ENCODE data around the gene UHRF1. TPM values are rescaled to one million over a fixed set of nuclear protein-coding genes. Genes with fewer than 3 reads are reported as not detected.

The UHRF1 gene
- total and polyA plus RNA-seq, 2 of the 13 experiments (the other 11 are each of a cell fraction or from before 2014, with no cell fraction given) = 6.8 to 78.4 TPM

DNA sequence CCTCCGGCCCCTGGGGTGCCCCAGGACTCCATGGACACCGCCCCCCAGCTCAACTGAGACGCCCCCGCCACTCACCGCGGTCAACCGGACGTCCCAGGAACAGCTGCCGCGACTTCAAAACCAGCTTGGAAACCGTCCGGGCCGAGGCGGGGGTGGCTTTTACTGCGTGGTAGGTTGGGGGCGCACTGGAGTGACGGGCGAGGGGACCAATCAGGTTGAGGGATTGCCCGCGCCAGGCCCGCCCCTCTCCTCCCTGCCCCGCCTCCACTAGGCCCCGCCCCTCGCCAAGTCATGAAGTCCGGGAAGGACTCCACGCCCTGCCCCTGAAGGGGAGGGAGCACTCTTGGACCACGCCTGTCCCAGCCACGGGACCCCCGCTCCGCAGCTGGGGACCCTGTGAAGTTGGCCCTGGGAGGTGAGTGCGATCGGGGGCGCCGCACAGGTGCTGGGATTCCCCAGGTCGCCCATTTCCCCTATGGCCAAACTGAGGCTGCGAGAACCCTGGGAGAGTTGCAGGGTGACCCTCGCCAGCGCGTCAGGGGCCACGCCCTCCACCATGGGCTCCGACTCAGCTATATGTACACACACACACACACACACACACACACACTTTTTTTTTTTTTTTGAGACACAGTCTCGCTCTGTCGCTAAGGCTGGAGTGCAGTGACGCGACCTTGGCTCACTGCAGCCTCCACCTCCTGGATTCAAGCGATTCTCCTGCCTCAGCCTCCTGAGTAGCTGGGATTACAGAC is 41.6 kb upstream of the UHRF1 start, which contains the start of gene PLIN3 (continued):
- no peak for TF ChIP-seq ZNF749 (CRISPR knock-in tag; IDR thresholded peaks at IDR 0.05; ENCODE audit: borderline replicate concordance)
- TF ChIP-seq, protein P1, sequence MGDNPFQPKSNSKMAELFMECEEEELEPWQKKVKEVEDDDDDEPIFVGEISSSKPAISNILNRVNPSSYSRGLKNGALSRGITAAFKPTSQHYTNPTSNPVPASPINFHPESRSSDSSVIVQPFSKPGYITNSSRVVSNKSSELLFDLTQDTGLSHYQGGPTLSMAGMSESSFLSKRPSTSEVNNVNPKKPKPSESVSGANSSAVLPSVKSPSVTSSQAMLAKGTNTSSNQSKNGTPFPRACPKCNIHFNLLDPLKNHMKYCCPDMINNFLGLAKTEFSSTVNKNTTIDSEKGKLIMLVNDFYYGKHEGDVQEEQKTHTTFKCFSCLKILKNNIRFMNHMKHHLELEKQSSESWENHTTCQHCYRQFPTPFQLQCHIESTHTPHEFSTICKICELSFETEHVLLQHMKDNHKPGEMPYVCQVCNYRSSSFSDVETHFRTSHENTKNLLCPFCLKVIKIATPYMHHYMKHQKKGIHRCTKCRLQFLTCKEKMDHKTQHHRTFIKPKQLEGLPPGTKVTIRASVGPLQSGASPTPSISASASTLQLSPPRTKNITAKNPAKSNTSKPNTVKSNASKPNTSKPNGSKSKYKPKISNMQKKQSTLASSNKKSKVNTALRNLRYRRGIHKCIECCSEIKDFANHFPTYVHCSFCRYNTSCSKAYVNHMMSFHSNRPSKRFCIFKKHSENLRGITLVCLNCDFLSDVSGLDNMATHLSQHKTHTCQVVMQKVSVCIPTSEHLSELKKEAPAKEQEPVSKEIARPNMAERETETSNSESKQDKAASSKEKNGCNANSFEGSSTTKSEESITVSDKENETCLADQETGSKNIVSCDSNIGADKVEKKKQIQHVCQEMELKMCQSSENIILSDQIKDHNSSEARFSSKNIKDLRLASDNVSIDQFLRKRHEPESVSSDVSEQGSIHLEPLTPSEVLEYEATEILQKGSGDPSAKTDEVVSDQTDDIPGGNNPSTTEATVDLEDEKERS (CRISPR knock-in tag; IDR thresholded peaks at IDR 0.05) = peak; percentile 61; the same call in 1 of the 2 replicates
- peak; percentile 58; the same call in 1 of the 2 replicates for TF ChIP-seq KDM5B (CRISPR knock-in tag; IDR thresholded peaks at IDR 0.05; ENCODE audit: borderline replicate concordance)
- no peak for TF ChIP-seq ZNF343 (CRISPR knock-in tag; IDR thresholded peaks at IDR 0.05)
- no peak for TF ChIP-seq SATB2 (CRISPR knock-in tag; IDR thresholded peaks at IDR 0.05)
- TF ChIP-seq SKI (IDR thresholded peaks at IDR 0.05; ENCODE audit: partially characterized antibody) = peak; percentile 57
- TF ChIP-seq NCOA2 (CRISPR knock-in tag; IDR thresholded peaks at IDR 0.05) = no peak
- peak; percentile 43; the same call in 1 of the 2 replicates for TF ChIP-seq NR2F6 (IDR thresholded peaks at IDR 0.05)
- peak; percentile 5; the same call in 1 of the 2 replicates for TF ChIP-seq NR2F6 (CRISPR knock-in tag; IDR thresholded peaks at IDR 0.05)
- TF ChIP-seq ZNF224 (CRISPR knock-in tag; IDR thresholded peaks at IDR 0.05) = no peak
- no peak; the same call in 1 of the 2 replicates for TF ChIP-seq KDM2A (CRISPR knock-in tag; IDR thresholded peaks at IDR 0.05; ENCODE audit: borderline replicate concordance, low read depth)
- TF ChIP-seq ZNF160 (CRISPR knock-in tag; IDR thresholded peaks at IDR 0.05) = no peak
- TF ChIP-seq TCF7L2 (IDR thresholded peaks at IDR 0.05; ENCODE audit: low read depth, low read length) = no peak
- TF ChIP-seq MTF1 (CRISPR knock-in tag; IDR thresholded peaks at IDR 0.05) = no peak
- TF ChIP-seq, protein P2, sequence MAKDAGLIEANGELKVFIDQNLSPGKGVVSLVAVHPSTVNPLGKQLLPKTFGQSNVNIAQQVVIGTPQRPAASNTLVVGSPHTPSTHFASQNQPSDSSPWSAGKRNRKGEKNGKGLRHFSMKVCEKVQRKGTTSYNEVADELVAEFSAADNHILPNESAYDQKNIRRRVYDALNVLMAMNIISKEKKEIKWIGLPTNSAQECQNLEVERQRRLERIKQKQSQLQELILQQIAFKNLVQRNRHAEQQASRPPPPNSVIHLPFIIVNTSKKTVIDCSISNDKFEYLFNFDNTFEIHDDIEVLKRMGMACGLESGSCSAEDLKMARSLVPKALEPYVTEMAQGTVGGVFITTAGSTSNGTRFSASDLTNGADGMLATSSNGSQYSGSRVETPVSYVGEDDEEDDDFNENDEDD (CRISPR knock-in tag; IDR thresholded peaks at IDR 0.05; ENCODE audit: borderline replicate concordance) = no peak
- no peak for TF ChIP-seq RFX1 (IDR thresholded peaks at IDR 0.05)
- TF ChIP-seq THAP11 (CRISPR knock-in tag; IDR thresholded peaks at IDR 0.05) = no peak
- TF ChIP-seq EZH2 (conservative IDR thresholded peaks at IDR 0.05; ENCODE audit: low read depth, low read length) = no peak
- TF ChIP-seq, protein P3, sequence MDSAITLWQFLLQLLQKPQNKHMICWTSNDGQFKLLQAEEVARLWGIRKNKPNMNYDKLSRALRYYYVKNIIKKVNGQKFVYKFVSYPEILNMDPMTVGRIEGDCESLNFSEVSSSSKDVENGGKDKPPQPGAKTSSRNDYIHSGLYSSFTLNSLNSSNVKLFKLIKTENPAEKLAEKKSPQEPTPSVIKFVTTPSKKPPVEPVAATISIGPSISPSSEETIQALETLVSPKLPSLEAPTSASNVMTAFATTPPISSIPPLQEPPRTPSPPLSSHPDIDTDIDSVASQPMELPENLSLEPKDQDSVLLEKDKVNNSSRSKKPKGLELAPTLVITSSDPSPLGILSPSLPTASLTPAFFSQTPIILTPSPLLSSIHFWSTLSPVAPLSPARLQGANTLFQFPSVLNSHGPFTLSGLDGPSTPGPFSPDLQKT (CRISPR knock-in tag; IDR thresholded peaks at IDR 0.05; ENCODE audit: borderline replicate concordance) = no peak
- no peak for TF ChIP-seq REPIN1 (CRISPR knock-in tag; IDR thresholded peaks at IDR 0.05; ENCODE audit: borderline replicate concordance, low read depth)
- TF ChIP-seq, protein P4, sequence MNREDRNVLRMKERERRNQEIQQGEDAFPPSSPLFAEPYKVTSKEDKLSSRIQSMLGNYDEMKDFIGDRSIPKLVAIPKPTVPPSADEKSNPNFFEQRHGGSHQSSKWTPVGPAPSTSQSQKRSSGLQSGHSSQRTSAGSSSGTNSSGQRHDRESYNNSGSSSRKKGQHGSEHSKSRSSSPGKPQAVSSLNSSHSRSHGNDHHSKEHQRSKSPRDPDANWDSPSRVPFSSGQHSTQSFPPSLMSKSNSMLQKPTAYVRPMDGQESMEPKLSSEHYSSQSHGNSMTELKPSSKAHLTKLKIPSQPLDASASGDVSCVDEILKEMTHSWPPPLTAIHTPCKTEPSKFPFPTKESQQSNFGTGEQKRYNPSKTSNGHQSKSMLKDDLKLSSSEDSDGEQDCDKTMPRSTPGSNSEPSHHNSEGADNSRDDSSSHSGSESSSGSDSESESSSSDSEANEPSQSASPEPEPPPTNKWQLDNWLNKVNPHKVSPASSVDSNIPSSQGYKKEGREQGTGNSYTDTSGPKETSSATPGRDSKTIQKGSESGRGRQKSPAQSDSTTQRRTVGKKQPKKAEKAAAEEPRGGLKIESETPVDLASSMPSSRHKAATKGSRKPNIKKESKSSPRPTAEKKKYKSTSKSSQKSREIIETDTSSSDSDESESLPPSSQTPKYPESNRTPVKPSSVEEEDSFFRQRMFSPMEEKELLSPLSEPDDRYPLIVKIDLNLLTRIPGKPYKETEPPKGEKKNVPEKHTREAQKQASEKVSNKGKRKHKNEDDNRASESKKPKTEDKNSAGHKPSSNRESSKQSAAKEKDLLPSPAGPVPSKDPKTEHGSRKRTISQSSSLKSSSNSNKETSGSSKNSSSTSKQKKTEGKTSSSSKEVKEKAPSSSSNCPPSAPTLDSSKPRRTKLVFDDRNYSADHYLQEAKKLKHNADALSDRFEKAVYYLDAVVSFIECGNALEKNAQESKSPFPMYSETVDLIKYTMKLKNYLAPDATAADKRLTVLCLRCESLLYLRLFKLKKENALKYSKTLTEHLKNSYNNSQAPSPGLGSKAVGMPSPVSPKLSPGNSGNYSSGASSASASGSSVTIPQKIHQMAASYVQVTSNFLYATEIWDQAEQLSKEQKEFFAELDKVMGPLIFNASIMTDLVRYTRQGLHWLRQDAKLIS (CRISPR knock-in tag; IDR thresholded peaks at IDR 0.05) = no peak
- TF ChIP-seq ZNF24 (IDR thresholded peaks at IDR 0.05) = no peak
